Testis (tissue), 3 donors: ENCODE data around the gene NR2F2. TPM values are rescaled to one million over a fixed set of nuclear protein-coding genes. Genes with fewer than 3 reads are reported as not detected.

Experiments
- DNase-seq: peaks from one replicate; pipeline ENCODE4 v3.0.0-alpha.2; 2019
- H3K27ac ChIP-seq, 2 donors: fragments of 200-600 bp; sonication (generic); one replicate each; pipeline ENCODE4 v1.5.1; 2019
- H3K27me3 ChIP-seq: fragments of 200-600 bp; sonication (generic); one replicate; pipeline ENCODE4 v1.5.1; 2019
- H3K36me3 ChIP-seq: fragments of 200-600 bp; sonication (generic); one replicate; pipeline ENCODE4 v1.5.1; 2017; ENCODE audit warnings: low read depth; ENCODE audit errors: missing control alignments
- H3K4me1 ChIP-seq: fragments of 200-600 bp; sonication (generic); one replicate; pipeline ENCODE4 v1.5.1; 2019
- H3K4me3 ChIP-seq, 2 donors: fragments of 200-600 bp; sonication (generic); one replicate each; pipeline ENCODE4 v1.5.1; 2017 to 2019
- H3K9me3 ChIP-seq: fragments of 200-600 bp; sonication (generic); one replicate; pipeline ENCODE4 v1.5.1; 2017
- POLR2A ChIP-seq: fragments of 450-650 bp; IDR thresholded peaks from one replicate; pipeline ENCODE4 v1.6.1; 2017; ENCODE audit warnings: antibody characterized with exemption, mild to moderate bottlenecking, moderate library complexity
- WGBS, 2 donors: methylation state at CpG; one replicate each; pipeline ENCODE4 v1.1.5; 2018; 5-methylcytosine and 5-hydroxymethylcytosine counted together
- intact Hi-C: fragments of 100-400 bp; cut with DNase I; formaldehyde crosslinking; loops from one replicate; pipeline ENCODE4 v1.15.1; 2023; ENCODE audit warnings: low total_unique reads
- polyA plus RNA-seq: library from polyadenylated mRNA; stranded (reverse); fragments of 350-450 nt; fragmentation: Illumina TruSeq; extraction: RNeasy Lipid Tissue Mini Kit (QIAGEN cat#74804); gene quantifications from one replicate; pipeline ENCODE4 v1.2.3, GENCODE V29; 2014; ENCODE audit warnings: low read depth, low replicate concordance; ENCODE audit not compliant: insufficient read depth
- total RNA-seq, 2 donors: library from RNA; depleted of rRNA; stranded (reverse); fragments of >200 nt; gene quantifications; one replicate each; pipeline ENCODE4 v1.2.3, GENCODE V29; 2016
- TF ChIP-seq, protein P1 (sequence below), 3 experiments: fragments of 450-650 bp in 2 of 3; fragments of 200-600 bp in 1 of 3; sonication (generic) in 1 of 3; IDR thresholded peaks; one replicate each; pipeline ENCODE4 v1.5.1; 2016 to 2019; ENCODE audit warnings: antibody characterized with exemption in 3 of 3, mild to moderate bottlenecking in 2 of 3, moderate library complexity in 1 of 3

NR2F2 gene
- total and polyA plus RNA-seq, 3 donors from 2014 or later, result 31.2 to 42.9 (median 38.2) TPM

DNA sequence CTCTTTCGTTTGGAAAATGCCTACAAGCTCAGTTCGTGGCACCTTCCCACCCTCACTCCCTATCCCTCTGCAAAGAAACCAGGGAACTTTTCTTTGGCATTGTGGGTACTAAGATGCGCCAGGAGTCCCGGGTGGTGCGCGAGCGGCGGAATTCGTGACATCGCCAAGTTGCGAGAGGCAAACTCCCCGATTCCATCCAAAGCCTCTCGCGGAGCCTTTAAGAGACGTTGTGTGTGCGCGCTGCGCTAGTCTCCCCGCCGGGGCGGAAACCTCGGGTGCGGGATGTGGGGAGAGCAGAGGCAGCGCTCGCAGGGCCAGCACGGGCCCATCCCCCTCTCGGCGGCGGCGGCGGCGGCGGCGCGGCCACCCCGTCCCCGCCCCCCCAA lies 443 bp upstream of the NR2F2 start:
- Histone ChIP-seq H3K4me3 (peak overlapping the region; percentile 69 to 73), H3K4me1 (peaks cover 4% of the 10 kb centered on the region), H3K27me3 (no peaks in the 10 kb centered on the region), H3K36me3 (no peaks in the 10 kb centered on the region), H3K27ac (peak overlapping the region; percentile 79 to 93), H3K9me3 (no peaks in the 10 kb centered on the region)
- no peak for TF ChIP-seq POLR2A
- TF ChIP-seq, protein P1, sequence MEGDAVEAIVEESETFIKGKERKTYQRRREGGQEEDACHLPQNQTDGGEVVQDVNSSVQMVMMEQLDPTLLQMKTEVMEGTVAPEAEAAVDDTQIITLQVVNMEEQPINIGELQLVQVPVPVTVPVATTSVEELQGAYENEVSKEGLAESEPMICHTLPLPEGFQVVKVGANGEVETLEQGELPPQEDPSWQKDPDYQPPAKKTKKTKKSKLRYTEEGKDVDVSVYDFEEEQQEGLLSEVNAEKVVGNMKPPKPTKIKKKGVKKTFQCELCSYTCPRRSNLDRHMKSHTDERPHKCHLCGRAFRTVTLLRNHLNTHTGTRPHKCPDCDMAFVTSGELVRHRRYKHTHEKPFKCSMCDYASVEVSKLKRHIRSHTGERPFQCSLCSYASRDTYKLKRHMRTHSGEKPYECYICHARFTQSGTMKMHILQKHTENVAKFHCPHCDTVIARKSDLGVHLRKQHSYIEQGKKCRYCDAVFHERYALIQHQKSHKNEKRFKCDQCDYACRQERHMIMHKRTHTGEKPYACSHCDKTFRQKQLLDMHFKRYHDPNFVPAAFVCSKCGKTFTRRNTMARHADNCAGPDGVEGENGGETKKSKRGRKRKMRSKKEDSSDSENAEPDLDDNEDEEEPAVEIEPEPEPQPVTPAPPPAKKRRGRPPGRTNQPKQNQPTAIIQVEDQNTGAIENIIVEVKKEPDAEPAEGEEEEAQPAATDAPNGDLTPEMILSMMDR (IDR thresholded peaks at IDR 0.05), result no peak
- intact Hi-C loops, result loop anchor here (5.0 kb wide), 1 partner anchor 1003 kb away; no protein-coding TSS in a partner anchor
- peak; percentile 70 for DNase-seq
- 0 to 1% methylated on average over 4 to 31 of the region's 37 CpGs for WGBS, 2 donors

DNA sequence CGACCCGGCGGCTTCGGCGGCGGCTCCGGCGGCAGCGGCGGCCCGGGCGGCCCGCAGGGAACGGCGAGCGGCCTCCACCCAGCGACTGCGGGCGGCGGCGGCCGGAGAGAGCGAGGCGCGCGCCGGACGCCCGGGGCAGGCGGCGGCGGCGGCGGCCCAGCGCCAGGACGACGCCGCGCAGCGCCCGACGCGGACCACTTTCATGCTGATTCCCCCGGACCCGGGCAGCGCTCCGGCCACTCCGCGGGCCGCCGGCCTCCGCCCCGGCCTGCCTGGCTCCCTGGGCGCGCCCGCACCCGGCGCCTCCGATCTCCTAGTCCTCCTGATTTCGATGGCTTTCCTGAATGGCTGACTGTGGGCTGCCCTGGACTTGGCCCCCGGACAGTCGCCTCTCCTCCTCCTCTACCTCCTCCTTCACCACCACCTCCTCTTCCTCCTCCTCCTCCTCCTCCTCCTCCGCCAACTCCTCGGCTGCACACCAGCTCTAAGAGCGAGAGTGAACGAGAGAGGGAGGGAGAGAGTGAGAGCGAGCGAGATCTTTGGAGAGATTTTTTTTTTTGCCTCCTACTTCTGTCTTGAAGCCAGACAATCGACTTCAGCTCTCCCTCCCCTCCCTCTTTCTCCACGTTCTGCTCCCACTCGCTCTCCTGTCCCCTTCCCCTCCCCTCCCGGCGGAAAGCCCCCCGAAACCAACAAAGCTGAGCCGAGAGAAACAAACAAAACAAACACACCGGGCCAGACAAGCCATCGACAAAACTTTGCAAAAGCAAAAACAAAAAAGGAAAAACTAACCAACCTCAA lies 844 bp downstream of the NR2F2 start:
- WGBS, 2 donors, result 1 to 2% methylated on average over 25 to 65 of the region's 77 CpGs
- intact Hi-C loops, result loop anchor here (5.0 kb wide), 1 partner anchor 1004 kb away; no protein-coding TSS in a partner anchor
- DNase-seq, result no peak
- no peaks in the 10 kb centered on the region for H3K27me3 ChIP-seq
- no peaks in the 10 kb centered on the region for H3K9me3 ChIP-seq
- peak overlapping the region; percentile 95 to 97 for H3K27ac ChIP-seq
- peaks cover 4% of the 10 kb centered on the region for H3K4me1 ChIP-seq
- H3K4me3 ChIP-seq, result peak overlapping the region; percentile 82 to 86
- TF ChIP-seq POLR2A, result no peak
- TF ChIP-seq, protein P1 (IDR thresholded peaks at IDR 0.05), result no peak
- H3K36me3 ChIP-seq, result no peaks in the 10 kb centered on the region

DNA sequence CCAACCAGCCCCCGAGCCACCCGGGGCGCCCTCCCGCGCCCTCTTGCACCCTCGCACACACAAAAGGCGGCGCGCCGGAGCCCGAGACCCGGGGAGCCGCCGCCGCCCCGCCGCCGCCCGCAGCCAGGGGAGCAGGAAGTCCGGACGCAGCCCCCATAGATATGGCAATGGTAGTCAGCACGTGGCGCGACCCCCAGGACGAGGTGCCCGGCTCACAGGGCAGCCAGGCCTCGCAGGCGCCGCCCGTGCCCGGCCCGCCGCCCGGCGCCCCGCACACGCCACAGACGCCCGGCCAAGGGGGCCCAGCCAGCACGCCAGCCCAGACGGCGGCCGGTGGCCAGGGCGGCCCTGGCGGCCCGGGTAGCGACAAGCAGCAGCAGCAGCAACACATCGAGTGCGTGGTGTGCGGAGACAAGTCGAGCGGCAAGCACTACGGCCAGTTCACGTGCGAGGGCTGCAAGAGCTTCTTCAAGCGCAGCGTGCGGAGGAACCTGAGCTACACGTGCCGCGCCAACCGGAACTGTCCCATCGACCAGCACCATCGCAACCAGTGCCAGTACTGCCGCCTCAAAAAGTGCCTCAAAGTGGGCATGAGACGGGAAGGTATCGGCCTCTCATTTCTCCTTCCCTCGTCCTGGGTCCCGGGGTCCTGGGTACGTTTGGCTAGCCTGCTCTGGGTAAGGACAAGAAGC lies 1.6 kb downstream of the NR2F2 start:
- no peak for TF ChIP-seq POLR2A
- TF ChIP-seq, protein P1 (IDR thresholded peaks at IDR 0.05), result no peak
- intact Hi-C loops, result loop anchor here (5.0 kb wide), 1 partner anchor 1005 kb away; no protein-coding TSS in a partner anchor
- Histone ChIP-seq H3K27ac (peak overlapping the region; percentile 95 to 97), H3K27me3 (no peaks in the 10 kb centered on the region), H3K36me3 (no peaks in the 10 kb centered on the region), H3K4me3 (peak overlapping the region; percentile 82 to 86), H3K4me1 (peaks cover 4% of the 10 kb centered on the region), H3K9me3 (no peaks in the 10 kb centered on the region)
- 1 to 2% methylated on average over 30 to 54 of the region's 70 CpGs for WGBS, 2 donors
- no peak for DNase-seq

DNA sequence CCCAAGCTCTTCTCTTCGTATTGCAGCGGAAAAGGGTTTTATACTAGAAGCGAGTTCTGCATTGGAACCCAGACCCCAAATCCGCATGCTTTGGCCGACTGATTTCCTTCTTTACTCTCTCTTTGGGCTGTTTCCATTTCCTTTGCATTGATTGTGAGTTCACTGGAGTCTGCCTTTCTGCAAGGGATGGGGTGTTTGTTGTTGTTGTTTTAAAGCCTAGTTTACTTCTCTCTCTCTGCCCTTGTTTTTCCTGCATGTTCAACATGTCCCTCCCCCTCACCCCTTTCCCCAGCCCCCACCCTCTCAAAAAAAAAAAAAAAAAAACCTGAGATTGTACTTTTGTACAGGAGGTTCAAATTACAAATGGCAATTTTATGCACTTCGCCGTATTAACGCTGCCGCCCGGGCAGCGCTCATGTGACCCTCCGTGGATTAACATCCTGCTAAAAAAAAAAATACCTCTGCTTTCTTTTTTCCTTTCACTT lies 2.2 kb downstream of the NR2F2 start:
- H3K4me3 ChIP-seq, result peak overlapping the region; percentile 82 to 86
- TF ChIP-seq, protein P1 (IDR thresholded peaks at IDR 0.05), result no peak
- no peak for TF ChIP-seq POLR2A
- no peaks in the 10 kb centered on the region for H3K9me3 ChIP-seq
- WGBS, 2 donors, result 0 to 3% methylated on average over 12 of the region's 12 CpGs
- peaks cover 4% of the 10 kb centered on the region for H3K4me1 ChIP-seq
- H3K36me3 ChIP-seq, result no peaks in the 10 kb centered on the region
- peak overlapping the region; percentile 95 to 97 for H3K27ac ChIP-seq
- intact Hi-C loops, result loop anchor here (5.0 kb wide), 1 partner anchor 1005 kb away; no protein-coding TSS in a partner anchor
- no peaks in the 10 kb centered on the region for H3K27me3 ChIP-seq
- DNase-seq, result no peak
